Lower leg skin (tissue), 3 donors: ENCODE data around the gene CTTN.

ENCODE experiments used
- POLR2A ChIP-seq, 2 donors: fragments of 450-650 bp; IDR thresholded peaks; one replicate each; pipeline ENCODE4 v1.6.1; 2016 to 2017; ENCODE audit warnings: antibody characterized with exemption in 2 of 2, mild to moderate bottlenecking in 1 of 2, moderate library complexity in 1 of 2
- TF ChIP-seq, protein P1 (sequence below), 3 donors: fragments of 450-650 bp; IDR thresholded peaks; one replicate each; pipeline ENCODE4 v1.5.1; 2016; ENCODE audit warnings: antibody characterized with exemption in 3 of 3, mild to moderate bottlenecking in 3 of 3, moderate library complexity in 2 of 3

DNA sequence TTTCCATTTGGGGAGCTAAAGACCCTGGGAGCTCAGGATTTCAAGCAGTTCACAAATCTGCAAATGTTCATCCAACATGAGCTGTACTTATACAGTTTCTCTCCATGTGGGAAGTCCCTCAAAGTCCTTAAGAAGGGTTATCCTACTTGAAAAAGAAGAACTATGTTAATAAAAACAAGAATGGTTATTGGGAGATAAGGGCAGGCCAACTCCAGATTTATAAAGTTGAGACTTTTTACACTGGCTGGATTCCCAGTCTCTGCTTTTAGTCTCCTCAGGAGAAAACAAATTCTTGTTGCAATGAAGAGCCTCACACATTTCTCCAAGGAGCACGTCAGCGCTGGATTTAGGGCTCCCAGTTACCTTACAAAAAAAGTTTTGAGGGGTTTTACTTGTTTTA lies 34.2 kb upstream of the CTTN start:
- TF ChIP-seq, protein P1, sequence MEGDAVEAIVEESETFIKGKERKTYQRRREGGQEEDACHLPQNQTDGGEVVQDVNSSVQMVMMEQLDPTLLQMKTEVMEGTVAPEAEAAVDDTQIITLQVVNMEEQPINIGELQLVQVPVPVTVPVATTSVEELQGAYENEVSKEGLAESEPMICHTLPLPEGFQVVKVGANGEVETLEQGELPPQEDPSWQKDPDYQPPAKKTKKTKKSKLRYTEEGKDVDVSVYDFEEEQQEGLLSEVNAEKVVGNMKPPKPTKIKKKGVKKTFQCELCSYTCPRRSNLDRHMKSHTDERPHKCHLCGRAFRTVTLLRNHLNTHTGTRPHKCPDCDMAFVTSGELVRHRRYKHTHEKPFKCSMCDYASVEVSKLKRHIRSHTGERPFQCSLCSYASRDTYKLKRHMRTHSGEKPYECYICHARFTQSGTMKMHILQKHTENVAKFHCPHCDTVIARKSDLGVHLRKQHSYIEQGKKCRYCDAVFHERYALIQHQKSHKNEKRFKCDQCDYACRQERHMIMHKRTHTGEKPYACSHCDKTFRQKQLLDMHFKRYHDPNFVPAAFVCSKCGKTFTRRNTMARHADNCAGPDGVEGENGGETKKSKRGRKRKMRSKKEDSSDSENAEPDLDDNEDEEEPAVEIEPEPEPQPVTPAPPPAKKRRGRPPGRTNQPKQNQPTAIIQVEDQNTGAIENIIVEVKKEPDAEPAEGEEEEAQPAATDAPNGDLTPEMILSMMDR (IDR thresholded peaks at IDR 0.05) = no peak
- no peak for TF ChIP-seq POLR2A (IDR thresholded peaks at IDR 0.05)
